Measurements from ENCODE around the gene P4HTM.

Gene P4HTM

DNA sequence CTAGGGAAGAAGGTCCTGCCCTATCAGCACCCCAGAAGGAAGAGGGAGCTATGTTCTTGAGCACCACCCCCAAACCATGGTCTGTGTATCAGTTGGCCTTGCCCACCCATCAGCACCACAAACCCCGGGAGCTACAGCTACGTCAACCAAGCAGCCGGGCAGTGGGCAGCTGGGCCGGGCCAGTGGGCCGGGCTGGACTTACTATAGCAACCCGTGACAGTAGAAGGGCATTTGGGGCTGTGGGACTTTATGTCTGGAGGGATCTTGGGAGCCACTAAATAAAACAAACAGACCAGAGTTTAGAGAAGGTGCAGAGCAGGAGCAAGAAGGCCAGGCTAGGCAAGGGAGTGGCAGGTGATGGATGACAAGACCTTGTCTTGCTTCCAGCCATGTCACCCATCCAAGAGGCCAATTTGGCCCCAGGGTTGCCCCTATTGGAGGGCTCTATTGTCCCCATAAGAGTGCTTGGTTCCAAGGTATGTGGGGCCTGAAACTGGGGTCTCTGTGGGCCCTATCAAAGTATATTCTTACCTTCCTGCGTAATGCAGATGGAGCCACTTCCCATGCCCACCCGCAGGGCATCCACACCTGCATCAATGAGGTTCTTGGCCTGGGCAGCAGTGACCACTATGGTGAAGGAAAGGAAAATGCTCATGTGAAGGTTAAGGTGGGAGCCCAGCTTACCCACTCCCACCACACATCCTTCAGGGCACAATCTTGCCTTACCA is 35.9 kb downstream of the P4HTM start:
- DNase-seq: no peak

DNA sequence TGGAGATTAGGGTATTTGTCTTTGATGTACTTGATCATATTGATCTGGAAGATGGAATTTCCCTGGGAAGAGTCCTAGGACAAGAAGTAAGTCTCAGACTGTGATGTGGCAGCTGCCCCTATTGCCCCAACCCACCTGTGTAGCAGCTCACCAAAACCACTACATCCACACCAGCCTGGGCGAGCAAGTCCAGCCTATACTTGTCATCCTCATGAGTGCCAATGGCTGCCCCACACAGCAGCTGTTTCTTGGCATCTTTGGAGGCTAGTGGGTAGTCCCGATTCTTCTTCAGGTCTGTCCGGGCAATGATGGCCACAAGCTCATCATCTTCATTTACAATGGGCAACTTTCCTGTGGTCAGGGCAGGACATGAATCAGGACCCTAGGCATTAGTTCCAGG is 36.5 kb downstream of the P4HTM start:
- DNase-seq: no peak

DNA sequence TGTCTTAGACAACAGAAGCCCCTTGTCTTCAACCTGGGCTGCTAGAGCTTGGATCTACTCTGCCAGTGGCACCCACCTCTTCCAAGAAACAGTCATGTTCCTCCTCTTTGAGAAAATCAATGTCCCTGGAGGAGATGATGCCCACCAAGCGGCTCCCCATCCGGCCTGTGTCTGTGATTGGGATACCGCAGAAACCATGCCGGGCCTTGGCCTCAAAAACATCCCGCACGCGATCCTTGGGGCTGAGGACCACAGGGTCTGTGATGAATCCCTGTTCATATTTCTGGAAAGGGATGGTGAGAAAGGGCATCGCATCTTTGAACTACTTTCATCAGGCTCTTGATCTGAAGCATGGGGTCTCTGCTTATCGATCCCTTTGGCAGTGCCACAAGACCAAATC is 37.6 kb downstream of the P4HTM start:
- no peak for DNase-seq

DNA sequence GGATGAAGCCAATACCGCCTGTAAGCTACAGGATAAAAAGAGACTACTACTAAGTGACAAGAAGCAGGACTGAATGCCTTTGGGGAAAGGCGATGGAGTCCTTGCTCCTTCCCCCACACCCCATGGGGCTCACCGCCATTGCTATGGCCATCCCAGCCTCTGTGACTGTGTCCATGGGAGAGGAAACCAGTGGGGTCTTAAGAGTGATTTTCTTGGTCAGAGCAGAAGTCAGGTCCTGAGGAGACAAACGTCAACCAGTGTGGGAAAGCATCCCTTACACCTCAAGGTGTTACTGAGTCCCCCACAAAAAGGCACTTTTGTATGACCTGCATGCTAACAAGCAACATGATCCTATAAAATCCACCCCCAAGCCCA is 38.2 kb downstream of the P4HTM start:
- no peak for DNase-seq

DNA sequence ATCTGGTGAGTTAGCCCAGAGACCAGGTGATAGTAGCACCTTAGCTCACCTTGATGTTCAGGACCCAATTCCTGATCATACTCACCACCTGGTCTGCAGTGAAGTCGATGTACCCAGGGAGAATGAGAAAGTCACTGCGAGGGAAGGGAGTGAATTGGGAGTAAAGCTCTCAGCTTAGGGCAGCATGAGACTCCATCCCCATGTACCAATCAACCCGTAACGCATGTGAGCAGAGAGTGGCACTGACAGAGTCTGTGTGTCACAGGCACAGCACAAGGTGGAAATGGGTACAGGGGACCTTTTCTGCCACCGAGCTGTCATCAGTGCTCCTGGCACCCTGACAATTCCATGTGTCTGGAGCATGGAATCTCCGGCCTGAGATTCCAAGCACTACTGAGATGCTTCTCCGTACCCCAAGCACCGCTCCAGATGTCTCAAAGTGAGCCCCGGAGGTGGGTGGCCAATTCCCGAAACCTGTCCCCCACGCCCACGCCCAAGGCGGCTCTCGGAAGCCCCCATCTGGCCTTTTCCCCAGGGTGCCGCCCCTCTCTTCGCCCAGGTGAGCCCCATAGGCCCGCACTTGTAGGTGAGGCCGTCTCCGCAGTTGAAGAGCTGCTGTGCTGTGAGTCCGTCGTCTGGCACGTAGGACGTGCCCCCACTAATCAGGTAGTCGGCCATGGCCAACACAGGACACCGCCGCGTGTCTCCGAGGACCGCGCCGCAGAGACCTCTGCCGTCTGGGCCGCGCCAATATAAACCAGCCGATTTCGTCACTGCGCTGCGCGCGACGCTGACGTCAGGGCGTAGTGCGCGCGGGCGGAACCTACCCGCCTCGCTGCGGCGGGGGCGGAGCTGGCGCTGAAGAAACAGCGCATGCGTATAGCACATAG is 38.9 kb downstream of the P4HTM start, which contains the start of gene IMPDH2:
Gene IMPDH2, minus strand, starts transcription at position 726 of the 890 bp plus-strand sequence. Its CDS starts 48 bp downstream, at position 678.
- peak; percentile 97 to 98 for DNase-seq

DNA sequence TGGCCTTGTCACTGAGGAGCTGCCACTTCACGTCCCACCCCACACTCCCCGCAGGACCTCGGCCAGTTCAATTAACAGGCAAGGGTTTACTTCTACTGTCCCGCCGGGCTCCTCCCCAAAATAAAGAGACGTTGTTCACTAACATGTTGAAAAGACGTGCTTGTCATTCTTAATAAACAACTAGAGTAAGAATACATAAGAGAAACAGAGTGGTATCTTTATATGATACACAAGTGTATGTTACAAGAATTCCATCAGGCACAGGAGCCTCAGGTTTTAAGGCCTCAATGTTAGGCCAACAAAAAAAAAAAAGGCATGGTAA is 39.5 kb downstream of the P4HTM start:
- no peak for DNase-seq

DNA sequence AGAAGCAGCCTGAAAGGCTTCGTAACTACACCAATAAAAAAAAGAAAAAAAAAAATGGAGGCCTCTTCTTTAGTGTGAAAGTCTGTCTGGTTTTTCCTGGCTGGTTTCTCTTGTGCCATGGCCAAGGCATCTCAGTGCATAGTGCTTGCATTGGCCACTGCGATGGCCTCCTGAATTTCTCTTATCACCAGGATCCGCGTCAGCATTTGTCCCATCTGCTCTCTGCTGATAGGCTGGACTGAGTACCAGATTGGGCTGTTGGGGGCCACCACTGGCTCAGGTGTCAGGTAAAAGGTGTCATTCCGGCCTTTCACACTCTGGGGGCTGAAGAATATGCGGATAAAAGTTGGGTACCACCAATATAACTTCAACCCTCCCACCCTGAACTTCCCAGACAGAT is 40.3 kb downstream of the P4HTM start:
- no peak for DNase-seq

DNA sequence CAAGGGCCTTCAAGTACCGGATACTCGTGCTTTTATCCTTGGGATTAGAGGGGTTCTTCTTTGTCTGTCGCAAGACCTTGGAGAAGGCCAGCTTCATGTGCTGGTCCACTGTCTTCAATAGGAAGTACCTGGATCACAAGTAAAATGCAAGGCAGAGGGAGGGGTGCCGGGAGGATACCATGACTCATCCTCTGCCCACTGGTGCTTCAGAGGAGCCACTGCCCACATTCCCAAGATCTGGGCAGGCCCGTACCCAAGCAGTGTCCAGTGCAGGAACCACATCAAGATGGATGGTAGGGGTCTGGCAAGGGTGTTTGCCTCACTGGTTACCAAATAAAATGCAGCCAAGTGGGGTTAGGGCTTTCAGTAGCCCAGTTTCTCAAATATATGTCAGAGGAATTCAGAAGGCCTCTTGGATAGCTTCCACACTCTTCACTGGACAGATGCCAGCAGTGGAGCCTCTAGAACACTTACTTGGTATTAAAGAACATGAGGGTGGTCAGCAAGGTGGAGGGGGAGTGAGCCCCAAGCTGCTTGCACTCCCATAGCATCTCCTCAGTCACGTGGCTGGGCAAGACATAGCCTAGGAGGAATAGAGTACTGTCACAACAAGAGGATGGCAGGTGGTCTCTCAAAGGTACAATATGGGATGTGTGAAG is 42.7 kb downstream of the P4HTM start:
- no peak for DNase-seq

DNA sequence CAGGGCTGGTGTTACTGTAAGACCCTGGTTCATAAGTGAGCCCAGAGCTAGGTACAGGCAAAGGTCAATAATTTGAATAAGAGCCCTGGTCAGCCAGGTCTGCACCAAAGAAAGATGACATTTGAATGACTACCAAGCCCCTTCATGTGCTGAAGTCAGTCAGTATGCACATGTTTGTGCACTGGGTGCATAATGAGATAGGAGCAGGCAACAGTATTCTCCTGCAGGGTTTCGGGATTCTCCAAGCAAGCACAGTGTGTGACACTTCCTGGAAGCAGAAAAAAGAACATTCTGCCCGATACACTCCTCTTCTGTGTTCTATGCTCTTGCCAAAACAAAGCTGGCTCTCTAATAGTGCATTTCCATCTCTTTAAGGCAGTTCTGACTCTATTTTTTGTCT is 44.6 kb downstream of the P4HTM start:
- no peak for DNase-seq

DNA sequence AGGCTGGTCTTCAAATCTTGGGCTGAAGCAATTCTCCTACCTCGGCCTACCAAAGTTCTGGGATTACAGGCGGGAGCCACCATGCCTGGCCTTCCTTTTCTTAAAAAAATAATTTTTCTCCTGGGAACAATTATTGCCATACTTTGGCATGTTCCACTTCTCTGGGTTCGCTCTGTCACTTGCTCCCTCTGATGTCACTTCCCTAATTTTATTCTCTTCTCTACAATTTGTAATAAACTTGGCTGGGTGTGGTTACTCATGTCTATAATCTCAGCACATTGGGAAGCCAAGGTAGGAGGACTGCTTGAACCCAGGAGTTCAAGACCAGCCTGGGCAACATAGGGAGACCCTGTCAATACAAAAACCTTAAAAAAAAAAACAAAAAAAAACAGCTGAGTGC is 45.2 kb downstream of the P4HTM start:
- DNase-seq: peak; percentile 63 to 76

DNA sequence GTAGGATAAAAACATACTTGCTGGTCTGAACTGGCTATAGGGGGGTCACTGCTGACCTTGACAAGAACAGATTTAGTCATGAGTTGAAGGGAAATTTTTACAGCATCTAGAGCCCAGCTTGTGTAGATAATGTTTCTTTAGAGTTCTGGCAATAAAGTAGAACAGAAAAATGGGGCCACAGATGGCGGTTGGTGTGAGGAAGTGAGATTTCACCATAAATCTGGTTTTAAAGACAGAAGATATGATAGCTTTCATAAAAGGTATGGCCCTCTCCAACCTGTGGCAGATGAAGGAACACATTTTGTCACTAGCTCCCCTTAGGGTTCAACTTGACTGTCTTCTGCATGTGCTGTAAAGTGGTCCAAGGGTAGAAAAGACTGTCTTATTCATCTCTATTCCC is 63.5 kb downstream of the P4HTM start:
- DNase-seq: no peak

DNA sequence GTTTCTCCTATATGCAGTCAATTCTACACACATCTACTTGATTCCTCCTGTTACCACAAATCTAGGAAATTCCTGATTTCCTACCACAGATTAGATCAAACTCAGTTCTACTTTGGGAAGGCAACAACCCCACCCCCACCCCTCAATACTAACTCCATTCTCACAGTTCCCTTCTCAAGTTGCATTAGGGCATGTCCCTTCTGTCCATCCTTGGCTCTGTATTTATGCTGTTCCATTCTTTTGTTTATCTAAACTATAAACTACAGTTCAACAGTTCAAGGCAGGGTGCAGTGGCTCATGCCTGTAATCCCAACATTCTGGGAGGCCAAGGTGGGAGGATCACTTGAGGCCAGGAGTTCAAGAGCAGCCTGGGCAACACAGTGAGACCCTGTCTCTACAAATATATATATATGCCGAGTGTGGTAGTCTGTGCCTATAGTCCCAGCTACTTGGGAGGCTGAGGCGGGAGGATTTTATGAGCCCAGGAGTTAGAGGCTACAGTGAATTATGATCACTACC is 64.4 kb downstream of the P4HTM start:
- DNase-seq: no peak
